Islet precursor cell (in vitro differentiated cells): ENCODE results near the gene EXOSC6.
"Not testable (repeated sequence)": the region's sequence is repeated elsewhere in the genome, so short reads cannot be mapped to it uniquely, and the experiment has no call there.

ENCODE experiments used
- DNase-seq: peaks from one replicate; pipeline ENCODE4 v3.0.0-alpha.2; 2018

The EXOSC6 gene

DNA sequence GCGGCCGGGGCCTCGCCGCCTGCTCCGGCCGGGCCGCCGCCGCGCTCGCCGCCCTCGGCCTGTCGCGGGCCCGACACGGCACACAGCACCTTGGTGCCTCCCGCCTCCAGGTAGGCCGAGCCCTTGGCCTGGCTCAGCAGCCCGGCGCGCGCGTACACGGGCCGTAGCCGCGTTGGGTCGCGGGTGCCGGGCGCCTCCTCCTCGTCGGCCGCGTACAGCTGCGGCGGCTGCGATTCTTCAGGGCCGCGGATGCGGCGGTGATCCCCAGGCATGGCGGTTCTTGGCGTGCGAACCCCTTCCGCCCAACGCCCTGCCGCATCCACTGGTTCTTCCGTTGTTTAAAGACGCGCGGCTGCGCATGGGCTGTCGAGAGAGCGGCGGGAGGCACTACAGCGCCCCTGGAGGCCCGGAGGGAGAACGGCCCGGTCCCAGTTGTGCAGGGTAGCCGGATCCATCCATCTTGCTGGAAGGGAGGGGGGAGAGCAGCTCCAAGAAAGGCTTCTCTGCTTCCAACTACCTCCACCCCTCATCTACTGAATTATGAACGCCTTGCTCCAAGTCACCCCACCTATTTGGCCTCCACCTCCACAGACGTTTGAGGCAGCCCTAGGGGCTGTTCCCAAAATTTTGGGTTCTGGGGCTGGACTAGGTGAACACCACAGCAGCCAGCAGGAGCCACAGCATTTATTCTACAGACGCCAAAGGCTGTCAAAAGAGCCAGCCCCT, at the start of gene EXOSC6:
Gene EXOSC6 (minus strand): TSS at position 312 of the 726 bp plus-strand sequence. CDS start 40 bp downstream, at position 272.
- DNase-seq: peak; percentile 96

DNA sequence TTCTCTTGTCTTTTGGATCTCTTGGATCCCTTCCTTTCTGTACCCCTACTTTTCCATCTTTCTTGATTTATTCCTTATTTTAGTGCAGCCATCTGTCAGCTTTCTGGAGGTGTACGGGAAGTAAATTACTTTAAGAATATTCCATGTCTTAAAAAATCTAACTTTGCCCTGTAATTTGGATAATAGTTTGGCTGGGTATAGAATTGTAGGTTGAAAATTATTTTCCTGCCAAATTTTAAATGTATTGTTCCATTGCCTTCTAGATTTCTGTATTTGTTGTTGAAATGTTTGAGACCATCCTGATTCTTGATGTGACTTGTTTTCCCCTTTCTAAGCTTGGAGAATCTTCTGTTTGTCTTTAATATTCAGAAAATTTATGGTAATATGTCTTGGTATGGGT, 49.4 kb upstream of the EXOSC6 start:
- DNase-seq: no peak

DNA sequence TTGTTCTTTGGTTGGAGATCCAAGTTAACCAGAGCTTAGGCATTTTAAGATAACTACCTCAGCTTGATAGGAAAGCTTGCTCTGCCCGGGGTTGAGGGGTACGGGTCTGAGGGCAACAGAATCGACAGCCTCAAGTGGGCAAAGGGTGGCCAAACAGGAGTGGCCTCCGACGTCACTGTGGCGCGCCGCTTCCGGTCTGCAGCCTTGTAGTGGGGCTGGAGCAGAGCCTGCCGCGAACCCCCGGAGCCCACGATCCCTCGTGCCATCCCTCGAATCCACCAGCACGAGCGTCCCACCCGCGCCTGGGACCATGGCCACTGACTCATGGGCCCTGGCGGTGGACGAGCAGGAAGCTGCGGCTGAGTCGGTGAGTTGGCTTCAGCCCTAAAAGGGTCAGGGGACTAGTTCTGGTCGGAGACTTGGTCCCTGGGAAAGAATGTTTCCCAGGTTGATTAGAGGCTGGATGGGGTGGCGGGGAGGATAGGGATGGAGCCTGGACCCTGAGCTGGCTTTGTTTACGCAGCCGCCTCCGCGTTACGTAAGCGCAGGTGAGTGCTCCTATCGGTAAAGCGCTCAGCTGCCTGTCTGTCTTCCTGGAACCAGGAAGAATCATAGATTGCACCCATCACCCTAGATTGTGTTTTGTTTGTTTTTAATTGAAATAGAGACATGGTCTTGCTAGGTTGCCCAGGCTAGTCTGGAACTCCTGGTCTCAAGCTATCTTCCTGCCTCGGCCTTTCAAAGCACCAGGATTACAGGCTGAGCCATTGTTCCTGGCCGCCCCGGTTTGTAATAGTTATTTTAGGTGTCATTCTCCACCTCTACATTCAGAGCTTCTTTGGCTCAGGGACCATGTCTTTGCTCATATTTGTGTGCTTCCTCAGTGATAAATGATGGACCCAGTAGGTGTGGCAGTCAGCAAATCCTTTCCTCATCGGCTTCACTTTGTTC, 47.5 kb upstream of the EXOSC6 start, which contains the start of gene DDX19B:
Gene DDX19B (plus strand): TSS at position 199 of the 951 bp plus-strand sequence. CDS start 112 bp downstream, at position 311.
- DNase-seq: peak; percentile 82

DNA sequence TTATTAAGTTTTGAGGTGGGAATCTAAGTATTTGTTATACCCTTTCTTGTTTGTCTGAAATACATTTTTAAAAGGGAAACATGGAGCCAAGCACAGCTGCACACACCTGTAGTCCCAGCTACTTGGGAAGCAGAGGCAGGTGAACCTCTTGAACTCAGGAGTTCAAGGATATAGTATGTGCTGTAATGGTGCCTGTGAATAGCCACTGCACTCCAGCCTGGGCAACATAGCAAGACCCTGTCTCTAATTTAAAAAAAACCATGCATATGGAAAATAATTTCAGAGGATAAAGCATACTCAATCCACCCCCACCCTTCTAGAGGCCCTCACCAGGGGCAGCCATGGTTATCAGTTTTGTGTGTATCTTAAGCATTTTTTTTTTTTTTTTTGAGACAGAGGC, 43.9 kb upstream of the EXOSC6 start:
- DNase-seq: no peak

DNA sequence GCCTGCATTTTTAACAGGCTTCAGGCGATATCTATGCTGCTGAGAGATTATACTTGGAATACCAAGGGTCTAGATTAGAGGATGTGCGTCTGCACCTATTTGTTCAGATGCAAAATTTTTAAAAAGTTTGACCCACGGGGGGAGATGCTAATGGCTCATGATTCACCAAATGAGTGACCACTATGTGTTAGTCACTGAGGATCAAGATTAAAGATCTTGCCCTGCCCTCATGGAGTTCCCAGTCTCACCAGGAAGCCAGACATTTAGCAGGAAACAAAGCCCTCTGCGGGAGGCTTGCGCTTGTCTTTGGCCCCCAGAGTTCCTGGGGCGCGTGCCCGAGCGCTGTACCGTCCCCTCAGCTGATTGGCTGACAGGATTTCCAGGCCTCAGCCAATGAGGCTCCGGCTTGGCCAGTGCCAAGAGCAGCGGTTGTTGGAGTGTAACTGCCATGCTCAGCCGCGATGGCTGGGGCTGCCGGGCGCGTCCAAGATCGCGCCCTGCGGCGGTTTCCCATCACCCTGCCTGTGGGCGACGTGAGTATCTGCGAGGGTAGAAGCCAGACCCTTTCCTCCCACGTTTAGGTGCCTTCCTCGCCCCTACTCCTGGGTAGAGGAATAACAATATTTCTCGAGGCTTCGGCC, 42.8 kb upstream of the EXOSC6 start:
- no peak for DNase-seq

DNA sequence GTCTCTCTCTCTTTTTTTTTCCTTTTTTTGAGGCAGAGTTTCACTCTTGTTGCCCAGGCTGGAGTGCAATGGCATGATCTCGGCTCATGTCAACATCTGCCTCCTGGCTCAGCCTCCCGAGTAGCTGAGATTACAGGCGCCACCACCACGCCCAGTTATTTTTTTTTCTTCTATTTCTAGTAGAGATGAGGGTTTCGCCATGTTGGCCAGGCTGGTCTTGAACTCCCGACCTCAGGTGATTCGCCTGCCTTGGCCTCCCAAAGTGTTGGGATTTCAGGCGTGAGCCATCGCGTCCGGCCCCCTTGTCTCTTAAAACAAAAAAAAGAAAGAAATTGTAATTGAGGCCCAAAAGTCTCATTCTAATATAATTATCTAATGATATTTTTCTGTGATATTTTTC, 40.4 kb upstream of the EXOSC6 start:
- DNase-seq: not testable (repeated sequence)

DNA sequence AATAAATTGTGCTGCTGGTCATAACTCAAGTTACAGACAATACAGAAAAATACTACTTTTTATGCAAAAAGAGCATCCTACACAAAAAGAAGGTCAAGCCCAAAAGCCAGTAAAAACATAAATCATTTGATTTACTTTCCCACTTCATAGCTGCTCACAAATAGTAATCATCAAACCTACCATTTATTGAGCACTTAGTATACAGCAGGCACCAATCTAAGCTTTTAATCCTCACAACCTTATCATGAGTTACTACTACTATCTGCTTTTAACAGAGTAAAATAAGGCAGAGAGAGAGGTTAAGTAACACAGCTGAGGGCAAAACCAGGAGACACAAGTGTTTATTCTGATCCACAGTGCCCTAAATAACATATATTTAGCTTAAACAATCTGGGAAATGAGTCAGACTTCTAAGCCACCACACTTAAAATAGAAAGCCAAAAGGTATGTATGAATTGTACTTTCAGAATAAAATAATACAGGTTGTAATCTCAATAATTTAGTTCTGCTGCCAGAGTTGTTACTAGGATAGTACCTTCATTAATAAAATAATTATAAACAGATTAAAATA, 39.3 kb upstream of the EXOSC6 start:
- DNase-seq: no peak

DNA sequence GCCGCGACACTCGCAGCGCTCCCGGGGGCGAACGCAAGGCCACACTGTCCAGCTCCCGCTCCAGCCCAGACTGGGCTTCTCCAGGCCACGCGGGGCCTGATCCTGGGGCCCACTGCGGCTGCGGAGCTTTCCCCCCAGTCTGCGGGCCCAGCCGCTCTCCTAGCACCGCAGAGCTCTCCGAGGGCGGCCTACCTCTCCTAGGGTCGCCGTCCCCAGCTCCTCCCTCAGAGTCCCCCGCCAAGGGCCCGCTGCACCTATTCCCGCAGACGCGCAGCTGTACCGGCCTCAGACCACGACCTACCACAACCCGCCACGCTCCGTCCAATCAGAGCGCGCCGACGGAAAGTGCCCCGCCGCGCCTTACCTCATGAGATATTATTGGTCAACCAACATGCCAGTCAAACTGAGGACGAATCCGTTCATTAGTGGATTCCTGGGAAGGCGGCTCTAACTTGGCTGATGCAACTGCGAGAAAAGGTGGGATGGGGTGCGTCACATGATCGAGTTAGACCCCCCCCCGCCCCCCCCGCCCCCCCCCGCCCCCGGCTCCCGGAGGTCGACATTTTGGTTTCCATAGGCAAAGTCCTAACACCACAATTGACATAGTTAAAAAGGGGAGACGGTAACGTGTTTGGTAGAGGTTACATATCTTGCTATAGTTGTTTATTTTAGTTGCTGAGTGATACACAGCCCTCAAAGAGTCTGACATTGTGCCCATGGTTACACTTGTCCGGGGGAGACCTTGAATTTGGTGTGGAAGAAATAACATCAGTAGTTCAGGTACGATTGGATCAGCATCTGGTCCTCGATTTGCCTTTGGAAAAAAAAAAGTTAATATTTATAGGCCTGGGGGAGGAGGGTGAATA, 37.7 kb upstream of the EXOSC6 start, which contains the start of gene AARS1:
Gene AARS1 (minus strand): TSS at position 278 of the 866 bp plus-strand sequence. CDS start 6,743 bp downstream, outside the sequence.
- DNase-seq: peak; percentile 99

DNA sequence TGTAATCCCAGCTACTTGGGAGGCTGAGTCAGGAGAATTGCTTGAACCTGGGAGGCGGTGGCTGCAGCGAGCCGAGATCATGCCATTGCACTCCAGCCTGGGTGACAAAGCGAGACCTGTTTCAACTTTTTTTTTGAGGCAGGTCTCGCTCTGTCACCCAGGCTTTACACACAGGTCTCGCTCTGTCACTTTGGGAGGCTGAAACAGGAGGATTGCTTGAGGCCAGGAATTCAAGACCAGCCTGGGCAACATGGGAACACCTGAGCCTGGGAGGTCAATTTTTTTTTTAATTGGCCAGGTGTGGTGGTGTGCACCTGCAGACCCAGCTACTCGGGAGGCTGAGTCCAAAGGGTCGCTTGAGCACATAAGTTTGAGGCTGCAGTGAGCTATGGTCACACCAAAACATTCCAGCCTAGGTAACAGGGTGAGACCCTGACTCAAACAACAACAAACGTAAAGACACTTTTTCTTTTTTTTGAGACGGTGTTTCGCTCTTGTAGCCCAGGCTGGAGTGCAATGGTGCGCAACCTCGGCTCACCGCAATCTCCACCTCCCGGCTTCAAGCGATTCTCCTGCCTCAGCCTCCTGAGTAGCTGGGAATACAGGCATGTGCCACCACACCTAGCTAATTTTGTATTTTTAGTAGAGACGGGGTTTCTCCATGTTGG, 35.7 kb upstream of the EXOSC6 start:
- DNase-seq: not testable (repeated sequence)

DNA sequence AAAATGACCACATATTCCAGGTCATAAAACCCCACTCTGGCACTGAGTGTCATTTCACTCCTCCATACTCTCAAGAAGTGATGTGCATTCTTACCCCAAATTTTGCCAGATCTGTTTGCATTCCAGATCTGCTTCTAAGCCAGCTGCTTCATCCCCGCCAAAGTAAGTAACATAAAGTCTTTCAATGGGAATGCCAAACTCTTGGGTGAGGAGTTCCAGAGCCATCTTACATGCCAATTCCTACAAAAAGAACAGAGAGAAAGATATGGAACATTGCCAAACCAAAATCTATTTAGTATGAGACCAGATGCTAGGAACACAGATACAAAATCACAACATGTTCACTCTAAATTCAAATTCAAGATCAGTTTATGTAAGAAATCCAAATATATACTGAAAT, 24.7 kb upstream of the EXOSC6 start:
- DNase-seq: no peak

DNA sequence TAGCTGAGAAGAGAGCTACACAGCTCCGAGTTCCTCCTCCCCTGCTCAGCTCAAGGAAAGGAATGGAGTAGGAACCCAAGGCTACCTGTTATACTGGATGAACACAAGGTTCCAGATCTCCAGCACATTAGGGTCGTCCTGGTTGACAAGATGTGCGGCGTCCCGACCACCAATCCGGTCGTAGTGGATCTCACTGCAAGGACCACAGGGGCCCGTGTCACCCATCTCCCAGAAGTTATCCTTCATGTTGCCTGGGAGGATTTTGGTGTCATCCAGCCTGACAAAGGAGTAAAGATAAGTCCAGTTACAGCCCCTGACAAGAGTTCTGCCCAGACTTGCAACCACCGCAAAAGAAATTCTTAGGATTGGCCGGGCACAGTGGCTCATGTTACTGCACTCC, 20.0 kb upstream of the EXOSC6 start:
- no peak for DNase-seq

DNA sequence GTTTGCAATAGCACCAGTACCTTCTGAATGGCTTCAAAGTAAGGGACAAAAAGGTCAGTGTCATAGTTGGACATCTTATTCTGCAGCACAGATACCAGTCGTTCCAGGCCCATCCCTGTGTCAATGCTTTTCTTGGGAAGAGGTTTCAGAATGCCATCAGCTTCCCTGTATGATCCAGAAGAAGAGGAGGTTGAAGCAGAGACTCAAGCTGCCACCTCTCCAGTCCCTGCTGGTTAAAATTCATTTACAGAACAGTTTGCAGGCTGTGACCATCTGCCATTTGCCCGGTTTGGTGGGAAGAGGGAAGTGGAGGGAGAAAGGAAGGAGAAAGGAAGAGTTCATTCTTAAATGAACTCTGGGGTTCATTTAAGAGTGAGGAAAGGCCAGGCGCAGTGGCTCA, 18.4 kb upstream of the EXOSC6 start:
- no peak for DNase-seq

DNA sequence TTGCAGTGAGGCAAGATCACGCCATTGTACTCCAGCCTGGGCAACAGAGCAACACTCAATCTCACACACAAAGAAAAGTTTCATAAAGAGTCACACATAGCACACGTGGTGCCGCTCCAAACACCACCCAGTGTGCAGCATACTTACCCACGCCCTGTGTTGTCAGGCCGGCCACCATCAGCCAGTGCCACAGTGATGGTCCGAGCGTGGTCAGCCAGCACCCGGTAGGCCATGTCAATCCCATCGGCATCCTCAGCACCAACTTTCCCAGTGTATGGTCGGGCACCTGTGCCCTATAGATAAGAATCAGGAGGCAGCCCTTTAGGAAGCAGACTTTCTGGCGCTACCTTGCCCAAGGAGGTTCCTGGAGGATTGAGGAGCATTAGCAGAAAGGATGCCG, 17.7 kb upstream of the EXOSC6 start:
- DNase-seq: no peak

DNA sequence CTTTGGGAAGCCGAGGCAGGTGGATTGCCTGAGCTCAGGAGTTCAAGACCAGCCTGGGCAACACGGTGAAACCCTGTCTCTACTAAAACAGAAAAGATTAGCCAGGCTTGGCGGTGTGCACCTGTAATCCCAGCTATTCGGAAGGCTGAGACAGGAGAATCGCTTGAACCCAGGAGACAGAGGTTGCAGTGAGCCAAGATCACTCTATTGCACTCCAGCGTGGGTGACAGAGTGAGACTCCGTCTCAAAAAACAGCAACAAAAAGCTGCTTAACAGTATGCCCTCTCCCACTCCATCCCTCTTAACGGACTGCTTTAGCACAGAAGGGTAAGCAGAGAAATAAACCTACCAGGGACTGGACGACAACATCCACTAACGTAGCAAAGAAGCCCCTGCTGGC, 16.2 kb upstream of the EXOSC6 start:
- DNase-seq: not testable (repeated sequence)

DNA sequence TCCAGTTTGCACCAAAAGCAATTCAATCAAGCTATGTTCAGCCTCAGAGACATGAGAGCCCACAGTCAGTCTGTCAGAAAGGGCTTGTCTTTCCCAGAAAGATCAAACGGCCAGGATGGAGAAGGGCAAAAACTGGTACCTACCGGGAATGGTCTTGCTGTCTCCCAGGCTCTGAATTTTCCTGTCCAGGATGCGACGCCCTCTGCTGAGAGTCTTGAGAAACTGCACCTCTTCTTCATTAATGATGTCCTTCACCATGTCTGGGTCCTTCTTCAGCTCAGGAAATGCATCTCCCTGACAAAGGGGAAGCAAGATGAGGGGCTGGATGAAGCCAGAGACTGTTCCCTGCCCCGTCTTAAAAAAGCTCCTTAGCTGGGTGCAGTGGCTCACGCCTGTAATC, 15.8 kb upstream of the EXOSC6 start:
- peak; percentile 64 for DNase-seq

DNA sequence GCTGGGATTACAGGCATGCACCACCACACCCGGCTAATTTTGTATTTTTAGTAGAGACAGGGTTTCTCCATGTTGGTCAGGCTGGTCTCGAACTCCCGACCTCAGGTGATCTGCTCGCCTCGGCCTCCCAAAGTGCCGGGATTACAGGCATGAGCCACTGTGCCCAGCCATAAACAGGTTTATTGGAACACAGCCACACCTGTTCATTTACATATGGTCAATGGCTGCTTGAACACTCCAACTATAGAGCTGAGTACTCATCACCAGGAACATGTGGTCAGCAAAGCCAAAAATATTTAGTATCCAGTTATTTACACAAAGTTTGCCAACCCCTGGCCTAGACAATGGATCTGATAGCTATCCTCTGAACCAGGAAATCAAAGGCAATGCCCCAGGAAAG, 8.2 kb upstream of the EXOSC6 start:
- not testable (repeated sequence) for DNase-seq

DNA sequence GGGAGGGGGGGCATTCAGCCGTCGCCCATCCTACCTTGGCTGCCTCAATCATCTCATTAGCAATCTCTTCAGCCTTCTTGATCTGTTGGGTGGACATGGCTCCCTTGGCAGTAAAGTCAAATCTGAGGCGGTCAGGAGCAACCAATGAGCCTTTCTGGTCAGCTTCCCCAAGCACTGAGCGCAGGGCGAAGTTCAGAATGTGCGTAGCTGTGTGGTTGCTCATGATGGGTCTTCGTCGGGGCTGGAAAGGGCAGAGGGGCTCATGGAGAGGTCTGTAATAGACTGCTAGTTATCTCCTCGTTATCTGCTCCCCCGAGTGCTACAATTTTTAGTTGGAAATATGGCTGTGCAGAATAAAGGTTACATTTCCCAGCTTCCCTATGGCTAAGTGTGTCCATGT, 7.2 kb upstream of the EXOSC6 start:
- no peak for DNase-seq

DNA sequence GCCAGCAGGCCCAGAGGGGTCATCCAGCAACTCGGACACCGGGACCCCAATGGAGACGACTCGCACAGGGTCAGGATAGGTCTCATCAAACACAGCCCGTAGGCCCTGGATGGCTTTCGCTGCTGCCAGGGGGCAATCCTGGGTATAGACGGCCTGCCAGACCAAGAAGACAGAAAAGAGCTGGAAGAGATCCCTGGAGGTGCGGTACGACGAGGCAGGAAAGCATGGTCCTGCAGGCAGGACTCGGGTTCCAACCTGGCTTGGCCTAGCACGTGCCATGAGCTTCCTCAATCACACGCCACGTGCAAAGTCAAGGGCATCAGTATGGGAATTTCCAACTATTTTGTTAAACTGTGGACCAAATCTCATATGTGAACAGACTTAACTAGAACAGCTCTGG, 6.3 kb upstream of the EXOSC6 start:
- no peak for DNase-seq

DNA sequence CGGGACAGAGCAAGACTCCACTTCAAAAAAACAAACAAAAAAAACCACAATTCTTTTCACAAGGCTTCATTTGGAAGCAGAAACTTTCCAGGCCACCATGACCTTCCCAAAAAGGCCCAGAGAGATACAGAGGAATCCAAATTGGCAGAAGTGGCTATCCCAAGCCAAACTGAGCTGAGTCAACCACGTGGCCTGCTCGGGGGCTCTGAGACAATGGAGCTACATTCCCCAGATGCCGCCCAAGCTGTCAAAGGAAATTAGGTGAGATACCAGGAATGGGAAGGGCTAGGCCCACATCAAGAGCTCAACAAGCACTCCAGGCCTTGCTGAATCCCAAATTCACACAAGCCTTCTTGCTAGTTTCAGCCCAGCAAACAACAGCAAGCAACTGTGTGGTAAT, 5.7 kb upstream of the EXOSC6 start:
- no peak for DNase-seq

DNA sequence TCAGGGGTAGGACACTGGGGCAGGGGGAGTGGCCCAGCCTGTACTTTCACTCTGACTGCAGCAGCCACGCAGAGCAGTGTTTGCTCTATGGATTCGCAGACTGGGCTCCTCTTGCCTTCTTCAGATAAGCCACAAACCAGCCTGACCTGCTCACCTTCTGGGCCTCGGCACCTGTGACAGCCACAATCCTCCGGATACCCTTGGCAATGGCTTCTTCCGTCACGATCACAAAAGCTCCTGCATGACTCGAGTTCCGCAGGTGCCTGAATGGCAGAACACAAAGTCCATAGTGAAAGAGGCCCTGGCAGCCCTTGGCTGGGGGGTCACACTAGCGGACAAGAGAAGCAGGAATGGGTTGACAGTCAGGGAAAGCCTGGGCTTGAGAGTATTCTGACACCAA, 3.8 kb upstream of the EXOSC6 start:
- no peak for DNase-seq

DNA sequence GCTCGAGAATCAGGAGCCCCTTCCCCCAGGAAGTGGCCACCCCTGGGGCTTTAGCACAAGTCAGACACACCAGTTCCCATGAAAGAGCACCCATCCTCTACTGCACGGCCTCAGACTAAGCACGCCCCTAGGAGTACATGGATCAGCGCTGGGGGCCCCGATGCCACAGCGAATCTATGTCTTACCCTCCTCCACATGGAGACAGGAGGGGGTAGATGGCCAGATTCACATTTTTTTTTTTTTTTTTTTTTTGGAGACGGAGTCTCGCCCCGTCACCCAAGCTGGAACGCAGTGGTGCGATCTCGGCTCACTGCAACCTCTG, 3.2 kb upstream of the EXOSC6 start:
- DNase-seq: no peak
